HG03139 (cell line): ENCODE results near the gene IER2.

Source experiments
- ATAC-seq: cut with Tn5 transposase; IDR thresholded peaks from one replicate; pipeline ENCODE4 v1.9.1; 2021; ENCODE audit not compliant: unreplicated experiment

IER2 gene

DNA sequence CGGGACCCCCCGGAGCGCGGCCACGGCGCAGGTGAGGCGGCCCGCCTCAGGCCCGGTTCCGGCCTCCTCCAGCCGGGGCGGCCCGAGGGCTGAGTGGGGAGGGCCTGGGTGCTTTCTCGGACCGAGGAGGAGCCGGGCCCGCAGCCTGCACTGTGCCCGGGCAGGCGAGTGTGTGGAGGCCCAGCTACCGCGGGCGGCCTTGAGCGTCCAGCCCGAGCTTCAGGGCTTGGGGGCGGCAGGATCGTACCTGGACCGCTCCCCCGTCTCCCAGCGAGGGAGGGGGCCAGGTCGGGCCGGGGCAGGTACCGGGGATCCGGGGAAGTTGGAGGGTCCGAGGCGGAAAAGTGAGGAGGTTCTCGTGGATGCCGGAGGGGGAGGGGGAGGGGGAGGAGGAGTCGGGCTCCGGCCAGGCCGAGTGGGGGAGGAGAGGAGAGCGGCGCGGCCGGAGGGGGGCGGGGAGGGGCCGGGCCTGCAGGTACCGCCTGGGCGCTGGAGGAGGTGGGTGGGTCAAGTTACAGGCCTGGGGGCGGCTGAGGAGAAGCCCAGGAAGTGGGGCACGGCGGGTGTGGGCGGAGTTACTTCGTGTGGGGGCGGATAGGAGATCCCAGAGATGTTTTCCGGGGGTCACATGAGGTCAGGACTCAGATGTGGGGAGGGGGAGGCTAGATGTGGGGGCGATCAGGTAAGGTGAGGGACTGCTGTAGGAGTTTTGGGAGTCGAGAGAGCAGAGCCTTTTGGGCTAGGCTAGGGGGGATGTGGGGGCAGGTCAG, 31.6 kb upstream of the IER2 start:
- ATAC-seq, result peak; percentile 9

DNA sequence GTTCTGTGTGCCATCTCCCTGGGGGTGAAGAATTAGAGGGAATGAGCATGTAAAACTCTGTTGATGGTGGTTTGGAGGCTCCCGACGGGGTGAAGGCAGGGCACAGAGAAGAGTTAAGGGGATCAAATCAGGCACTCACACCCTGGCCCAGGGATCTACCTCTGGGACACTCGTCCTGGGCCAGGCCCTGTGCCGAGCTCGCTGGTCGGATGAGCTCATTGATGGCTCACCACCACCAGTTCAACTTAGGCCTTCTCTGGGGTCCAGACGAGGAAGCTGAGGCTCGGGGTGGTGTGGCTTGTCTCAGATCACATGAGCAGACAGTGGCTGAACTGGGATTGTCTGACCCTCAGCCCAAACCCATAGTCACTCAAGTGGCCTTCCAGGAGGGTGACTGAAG, 30.6 kb upstream of the IER2 start:
- no peak for ATAC-seq

- no peak for ATAC-seq
Observed at GRCh38 chr19:13120031-13120430, 30.2 kb upstream of the IER2 start.

DNA sequence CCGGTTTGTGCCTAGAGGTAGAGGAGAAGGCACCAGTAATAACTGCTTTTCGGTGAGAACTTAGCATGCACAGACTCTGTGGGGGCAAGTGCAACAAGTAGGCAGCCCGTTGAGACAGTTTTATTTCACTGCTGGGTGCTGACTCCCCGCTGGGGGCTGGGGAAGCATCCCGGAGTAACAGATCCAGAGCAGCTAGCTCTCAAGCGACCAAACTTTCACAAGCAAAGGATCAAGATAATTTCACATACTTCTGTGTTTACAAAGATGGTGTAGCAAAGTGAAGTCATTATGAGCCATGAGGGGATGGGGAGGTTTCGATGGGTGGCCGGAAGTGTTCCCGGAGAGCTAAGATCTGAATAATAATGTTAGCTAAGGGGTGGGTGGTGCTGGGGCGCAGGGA, 29.4 kb upstream of the IER2 start:
- ATAC-seq, result no peak

DNA sequence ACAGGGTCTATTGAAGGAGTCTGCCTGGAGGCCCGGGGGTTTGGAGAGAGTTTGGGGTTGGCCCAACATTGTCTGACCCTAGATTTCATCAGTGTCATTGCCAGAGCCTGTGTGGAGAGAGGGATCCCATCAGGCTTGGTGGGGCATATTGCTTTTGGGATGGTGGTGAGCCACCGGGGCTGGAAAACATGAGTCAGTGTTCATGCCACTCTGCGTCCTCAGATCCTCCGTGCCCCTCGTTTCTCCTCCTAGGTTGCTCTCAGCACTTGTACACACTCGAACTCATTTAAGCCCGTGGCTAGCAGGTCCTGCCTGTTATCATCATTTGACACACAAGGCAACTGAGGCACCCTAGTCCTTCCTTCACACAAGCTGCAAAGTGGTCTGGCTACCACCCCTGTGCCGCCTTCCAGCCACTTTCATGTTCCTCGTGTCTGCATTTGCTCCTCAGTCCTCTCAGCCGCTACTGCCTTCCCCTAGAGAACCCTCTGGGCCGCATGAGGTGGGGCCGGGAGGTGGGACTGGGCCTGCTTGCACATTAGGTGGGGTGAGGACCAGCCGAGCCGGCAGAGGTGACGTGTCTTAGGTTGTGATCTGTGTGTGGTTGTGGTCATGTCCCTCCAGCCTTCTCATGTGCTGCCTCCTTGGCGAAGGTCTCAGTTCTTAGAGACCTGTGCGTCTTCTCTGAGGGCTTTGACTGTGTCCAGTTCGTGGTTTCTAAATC, 28.5 kb upstream of the IER2 start:
- ATAC-seq, result no peak

GRCh38 chr19:13122275-13122878, 27.8 kb upstream of the IER2 start:
- no peak for ATAC-seq

DNA sequence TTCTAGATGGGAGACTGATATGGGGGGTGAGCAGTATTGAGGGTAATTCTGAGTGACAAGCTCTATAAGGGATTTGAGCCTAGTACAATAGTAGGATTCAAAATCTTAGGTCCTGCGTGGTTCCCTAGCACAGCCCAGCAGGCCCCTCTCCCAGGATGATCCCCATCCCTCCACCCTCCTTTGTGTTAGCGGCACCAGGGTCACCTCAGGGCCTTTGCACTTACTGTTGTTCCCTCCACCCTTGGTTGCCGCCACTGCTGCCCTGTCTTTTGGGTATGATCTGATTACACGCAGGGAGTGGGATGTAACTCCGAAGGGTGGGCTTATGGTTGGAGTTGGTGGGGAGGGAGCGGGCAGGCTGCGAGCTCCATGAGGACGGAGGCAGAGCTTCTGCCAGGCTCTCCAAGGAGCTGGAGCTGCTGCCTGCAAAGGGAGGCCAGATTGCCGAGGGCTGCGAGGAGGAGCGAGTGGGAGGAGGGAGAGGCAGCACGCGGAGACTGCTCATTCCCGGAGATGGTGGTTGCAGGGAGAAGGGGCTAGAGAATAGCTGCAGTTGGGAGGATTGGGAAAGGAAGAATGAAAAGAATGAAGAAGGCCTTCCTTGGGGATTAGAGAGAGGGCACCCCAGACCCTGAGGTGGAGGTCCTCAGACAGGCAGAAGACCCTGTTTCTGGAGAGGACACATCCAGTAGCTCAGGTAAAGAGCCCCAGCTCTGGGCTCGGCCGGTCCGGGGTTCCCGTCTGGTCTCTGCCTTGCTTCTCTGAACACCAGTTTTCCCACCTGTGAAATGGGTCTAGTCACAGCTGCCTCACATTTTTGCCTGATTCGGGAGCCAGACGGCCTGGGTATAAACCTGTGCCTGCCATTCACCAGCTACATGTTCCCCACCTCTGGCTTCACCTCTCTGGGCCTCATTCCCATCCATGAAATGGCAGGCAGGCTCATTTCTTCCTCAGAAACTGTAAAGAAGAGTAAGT, 26.9 kb upstream of the IER2 start:
- no peak for ATAC-seq

- ATAC-seq, result no peak
Observed at GRCh38 chr19:13127051-13127450, 23.2 kb upstream of the IER2 start.

- ATAC-seq, result no peak
Observed at GRCh38 chr19:13127811-13128575, 22.2 kb upstream of the IER2 start.

GRCh38 chr19:13128583-13128982, 21.6 kb upstream of the IER2 start:
- no peak for ATAC-seq

DNA sequence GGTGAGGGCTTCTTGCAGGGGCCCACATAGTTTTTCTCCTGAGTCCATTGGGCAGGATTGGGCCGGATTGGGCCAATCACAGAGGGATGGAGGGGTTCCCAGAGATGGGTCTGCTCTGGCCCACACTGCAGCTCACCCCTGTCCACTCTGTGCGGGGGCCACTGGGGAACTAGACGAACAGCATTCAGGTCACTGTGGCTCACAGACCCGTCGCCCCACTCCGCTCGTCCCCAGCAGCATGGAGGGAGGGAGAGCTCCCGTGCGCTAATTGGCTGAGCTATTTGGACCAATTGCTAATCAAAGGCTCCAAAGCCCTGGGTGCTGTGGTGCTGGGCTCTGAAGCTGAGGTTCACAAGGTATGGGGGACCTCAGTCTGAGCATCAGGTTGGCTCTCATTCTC, 20.8 kb upstream of the IER2 start:
- no peak for ATAC-seq

- no peak for ATAC-seq
Observed at GRCh38 chr19:13130886-13131490, 19.2 kb upstream of the IER2 start.

GRCh38 chr19:13132471-13133180, 17.6 kb upstream of the IER2 start:
- ATAC-seq, result no peak

DNA sequence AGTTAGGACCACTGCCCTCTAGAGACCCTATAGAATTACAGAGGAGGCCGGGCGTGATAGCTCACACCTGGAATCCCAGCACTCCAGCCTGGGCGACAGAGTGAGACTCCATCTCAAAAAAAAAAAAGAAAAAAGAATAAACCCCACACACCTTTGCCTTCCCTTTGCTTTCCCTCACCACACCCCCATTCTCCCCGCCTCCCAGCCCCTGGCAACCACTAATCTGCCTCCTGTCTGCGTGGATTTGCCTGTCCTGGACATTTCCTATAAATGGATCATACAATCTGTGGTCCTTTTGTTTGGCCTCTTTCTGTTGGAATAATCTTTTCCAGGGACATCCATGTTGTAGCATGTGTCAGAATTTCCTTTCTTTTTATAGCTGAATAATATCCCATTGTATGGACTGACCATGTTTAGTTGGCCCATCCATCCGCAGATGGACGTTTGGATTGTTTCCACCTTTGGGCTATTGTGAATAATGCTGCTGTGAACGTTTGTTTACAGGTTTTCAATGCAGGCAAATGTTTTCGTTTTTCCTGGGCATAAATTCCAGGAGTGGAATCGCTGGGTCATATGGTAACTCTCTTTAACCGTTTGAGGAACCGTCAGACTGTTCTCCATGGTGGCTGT, 16.9 kb upstream of the IER2 start:
- ATAC-seq, result no peak

DNA sequence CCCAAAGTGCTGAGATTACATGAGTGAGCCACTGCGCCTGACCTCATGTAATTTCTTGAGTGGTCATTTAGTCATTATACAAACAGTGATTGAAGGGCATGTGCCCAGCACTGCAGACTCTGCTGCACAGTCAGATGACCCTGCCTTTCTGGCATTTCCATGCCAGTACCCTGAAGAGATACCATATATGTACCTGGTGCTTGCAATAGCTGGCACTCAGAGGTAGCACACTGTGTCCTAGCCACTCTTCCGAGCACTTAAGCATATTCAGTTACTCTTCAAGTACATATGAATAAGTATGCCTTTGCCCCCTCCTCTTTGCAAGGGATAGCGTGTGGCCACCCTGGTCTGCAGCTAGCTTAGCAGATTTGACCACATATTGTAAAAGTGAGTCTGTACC, 15.6 kb upstream of the IER2 start:
- ATAC-seq, result no peak

DNA sequence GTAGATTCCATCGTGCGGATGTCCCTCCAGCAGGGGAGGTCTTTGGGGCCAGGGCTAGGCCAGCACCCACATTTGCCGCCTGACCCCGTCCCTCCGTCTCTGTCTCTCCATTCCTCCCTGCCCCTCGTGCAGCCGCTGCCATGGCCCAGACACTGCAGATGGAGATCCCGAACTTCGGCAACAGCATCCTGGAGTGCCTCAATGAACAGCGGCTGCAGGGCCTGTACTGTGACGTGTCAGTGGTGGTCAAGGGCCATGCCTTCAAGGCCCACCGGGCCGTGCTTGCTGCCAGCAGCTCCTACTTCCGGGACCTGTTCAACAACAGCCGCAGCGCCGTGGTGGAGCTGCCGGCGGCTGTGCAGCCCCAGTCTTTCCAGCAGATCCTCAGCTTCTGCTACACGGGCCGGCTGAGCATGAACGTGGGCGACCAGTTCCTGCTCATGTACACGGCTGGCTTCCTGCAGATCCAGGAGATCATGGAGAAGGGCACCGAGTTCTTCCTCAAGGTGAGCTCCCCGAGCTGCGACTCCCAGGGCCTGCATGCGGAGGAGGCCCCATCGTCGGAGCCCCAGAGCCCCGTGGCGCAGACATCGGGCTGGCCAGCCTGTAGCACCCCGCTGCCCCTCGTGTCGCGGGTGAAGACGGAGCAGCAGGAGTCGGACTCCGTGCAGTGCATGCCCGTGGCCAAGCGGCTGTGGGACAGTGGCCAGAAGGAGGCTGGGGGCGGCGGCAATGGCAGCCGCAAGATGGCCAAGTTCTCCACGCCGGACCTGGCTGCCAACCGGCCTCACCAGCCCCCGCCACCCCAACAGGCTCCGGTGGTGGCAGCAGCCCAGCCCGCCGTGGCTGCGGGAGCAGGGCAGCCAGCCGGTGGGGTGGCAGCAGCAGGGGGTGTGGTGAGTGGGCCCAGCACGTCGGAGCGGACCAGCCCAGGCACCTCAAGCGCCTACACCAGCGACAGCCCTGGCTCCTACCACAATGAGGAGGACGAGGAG, 14.8 kb upstream of the IER2 start:
- no peak for ATAC-seq

DNA sequence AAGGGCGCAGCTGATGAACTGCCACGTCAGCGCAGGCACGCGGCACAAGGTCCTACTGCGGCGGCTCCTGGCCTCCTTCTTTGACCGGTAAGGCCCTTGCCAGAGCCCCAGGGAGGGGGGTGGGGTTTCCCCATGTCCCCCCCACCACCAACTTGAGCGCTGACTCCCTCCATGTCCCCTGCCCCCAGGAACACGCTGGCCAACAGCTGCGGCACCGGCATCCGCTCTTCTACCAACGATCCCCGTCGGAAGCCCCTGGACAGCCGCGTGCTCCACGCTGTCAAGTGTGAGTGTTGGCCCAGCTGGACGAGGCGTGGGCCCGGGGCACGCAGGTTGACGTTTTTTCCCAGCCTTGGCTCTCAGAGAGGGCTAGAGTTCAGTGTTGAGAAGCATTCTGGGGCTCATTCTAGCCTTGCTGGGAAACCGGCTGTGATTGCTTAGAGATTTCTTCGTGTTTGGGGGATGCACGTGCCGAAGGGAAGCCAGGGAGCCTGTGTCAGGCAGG, 12.9 kb upstream of the IER2 start:
- no peak for ATAC-seq
